Ovary (tissue), 3 donors: ENCODE data around the gene PERM1.

Experiments
- CTCF ChIP-seq, 3 donors: fragments of 450-650 bp in 2 of 3; fragments of 200-600 bp in 1 of 3; IDR thresholded peaks; one replicate each; pipeline versions ENCODE4 v1.5.1 to v1.8.0; 2016 to 2022; ENCODE audit warnings: antibody characterized with exemption in 3 of 3, mild to moderate bottlenecking in 1 of 3
- POLR2A ChIP-seq: fragments of 450-650 bp; IDR thresholded peaks from one replicate; pipeline ENCODE4 v1.6.1; 2017; ENCODE audit warnings: antibody characterized with exemption, mild to moderate bottlenecking, moderate library complexity
- donor health status: DM: no; HTN: no; CAD: no.

- no peak for TF ChIP-seq CTCF (IDR thresholded peaks at IDR 0.05)
- no peak for TF ChIP-seq POLR2A
Observed at GRCh38 chr1:966704-967300, 15.1 kb downstream of the PERM1 start.
